Activated naive CD4-positive, alpha-beta T cell treated with anti-CD3 and anti-CD28 coated beads, Interleukin-2, amount 50 U/mL, for 16 hours (primary cell): ENCODE data around the gene SAP30.
A peak's percentile ranks its signal among the peaks of the same experiment; 100 is the strongest.

Experiments used
- DNase-seq: peaks from one replicate; pipeline ENCODE4 v3.0.0-alpha.2; 2020

Gene SAP30

DNA sequence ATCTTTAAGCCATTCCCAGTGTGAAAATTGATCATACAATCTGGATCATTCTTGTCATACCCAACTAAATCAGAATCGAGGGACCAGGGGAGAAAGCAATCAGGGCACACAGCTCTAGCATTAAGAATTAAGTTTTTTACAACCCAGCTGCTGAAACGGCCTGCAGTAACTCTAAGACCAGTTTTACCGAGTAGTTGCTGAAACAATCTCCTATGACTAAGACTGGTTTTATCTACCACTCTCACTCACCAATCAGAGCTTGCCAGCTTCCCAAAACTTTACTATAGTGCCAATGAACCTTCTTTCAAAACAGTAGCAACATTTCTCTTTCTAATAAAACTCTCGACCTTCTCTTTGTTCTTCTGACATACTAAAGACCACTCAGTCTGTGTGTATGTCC lies 2.8 kb upstream of the SAP30 start:
- DNase-seq, result no peak

DNA sequence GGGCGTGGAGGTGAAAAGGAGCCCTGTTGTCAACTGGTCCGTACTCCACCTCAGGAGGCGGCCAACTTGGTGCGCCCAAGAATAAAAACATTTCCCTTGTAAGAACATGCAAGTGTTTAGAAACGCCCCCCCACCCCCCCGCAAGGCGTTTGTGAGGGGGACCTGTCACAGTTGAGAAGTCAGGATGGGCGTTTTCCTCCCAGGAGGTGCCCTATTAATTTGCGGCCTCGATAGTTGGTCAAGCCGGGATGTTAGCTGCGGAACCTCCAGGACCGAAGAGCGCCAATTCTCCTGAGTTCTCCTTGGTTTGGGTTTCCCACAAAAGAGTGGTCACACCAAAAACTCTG lies 651 bp upstream of the SAP30 start:
- peak; percentile 68 for DNase-seq

DNA sequence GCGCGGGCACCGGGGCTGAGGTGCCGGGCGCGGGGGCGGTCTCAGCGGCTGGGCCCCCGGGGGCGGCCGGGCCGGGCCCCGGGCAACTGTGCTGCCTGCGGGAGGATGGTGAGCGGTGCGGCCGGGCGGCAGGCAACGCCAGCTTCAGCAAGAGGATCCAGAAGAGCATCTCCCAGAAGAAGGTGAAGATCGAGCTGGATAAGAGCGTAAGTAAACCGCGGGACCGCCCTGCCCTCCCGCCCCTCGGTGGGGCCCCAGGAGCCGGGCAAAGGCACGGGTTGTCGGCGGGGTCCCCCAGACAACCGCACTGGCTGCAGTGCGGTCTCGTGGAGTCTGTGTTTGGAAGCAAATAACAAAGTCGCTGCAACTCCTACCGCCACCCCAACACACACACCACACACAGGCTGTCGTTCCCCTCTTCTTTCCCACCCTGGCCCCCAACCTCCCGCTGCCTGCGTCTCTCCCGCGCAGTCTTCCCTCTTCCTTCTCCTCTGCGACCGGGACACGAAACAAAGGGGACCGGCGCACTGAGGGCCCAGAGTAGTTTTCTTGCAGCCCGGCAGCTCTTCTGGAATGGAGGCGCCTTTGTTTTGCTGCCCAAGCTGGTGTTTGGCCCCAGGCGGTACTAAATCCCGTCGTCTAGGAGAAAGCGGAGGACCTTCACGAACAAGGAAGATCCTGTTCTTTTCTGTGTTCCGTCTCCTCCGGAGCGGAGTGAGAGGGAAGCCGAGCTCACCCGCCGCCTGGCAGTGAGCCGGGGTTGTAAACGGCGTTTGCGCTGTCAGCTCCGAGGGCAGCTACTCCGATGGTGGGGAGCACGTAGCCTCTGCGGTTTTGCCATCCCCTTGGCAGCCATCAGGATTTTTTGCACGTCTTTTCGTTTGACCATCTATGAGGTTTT lies 788 bp downstream of the SAP30 start:
- DNase-seq, result peak; percentile 38

DNA sequence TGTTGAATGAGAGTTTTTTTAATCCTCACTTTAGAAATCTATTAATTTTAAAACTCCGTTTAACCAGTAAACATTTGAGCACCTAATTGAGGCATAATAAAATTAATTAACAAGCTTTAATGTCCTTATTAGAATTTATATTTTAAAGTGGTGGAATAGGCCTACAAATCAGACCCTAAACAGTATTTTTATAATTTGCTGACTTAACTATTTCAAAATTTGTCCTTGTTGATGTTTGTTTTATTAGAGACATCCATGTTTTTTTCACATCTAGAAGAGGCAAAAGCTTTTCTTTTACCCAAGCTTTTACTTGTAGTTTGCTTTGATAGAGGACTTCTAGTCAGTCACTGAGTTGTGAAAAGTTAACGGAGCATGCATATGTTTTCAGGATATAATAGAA lies 3.8 kb downstream of the SAP30 start:
- DNase-seq, result no peak

DNA sequence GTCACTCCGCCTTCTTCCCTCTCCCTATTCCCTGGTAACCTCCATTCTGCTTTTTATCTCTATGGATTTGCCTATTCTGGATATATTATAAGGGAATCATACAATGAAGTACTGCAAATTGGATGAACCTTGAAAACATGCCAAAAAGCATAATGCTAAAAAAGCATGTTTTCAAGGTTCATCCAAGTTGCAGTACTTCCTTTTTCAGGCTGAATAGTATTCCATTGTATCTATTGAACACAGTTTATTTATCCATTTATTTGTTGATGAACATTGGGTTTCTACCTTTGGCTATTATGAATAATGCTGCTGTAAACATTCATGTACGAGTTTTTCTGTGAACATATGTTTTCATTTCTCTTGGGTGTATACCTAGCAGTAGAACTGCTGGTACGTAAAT lies 9.2 kb downstream of the SAP30 start:
- DNase-seq, result no peak

DNA sequence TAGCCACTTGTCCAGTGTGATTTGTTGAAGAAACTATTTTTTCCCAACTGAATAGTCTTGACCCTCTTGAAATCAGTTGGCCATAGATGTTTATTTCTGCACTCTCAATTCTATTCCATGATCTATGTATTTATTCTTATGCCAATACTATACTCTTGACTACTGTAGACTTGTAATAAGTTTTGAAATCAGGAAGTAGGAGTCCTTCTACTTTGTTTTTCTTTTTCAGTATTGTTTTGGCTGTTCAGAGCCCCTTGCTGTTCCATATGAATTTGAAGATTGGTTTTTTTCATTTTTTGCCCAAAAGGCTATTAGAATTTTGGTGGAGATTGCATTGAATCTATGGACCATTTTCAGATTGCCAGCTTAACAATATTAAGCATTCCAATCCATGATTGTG lies 10.2 kb downstream of the SAP30 start:
- DNase-seq, result no peak

DNA sequence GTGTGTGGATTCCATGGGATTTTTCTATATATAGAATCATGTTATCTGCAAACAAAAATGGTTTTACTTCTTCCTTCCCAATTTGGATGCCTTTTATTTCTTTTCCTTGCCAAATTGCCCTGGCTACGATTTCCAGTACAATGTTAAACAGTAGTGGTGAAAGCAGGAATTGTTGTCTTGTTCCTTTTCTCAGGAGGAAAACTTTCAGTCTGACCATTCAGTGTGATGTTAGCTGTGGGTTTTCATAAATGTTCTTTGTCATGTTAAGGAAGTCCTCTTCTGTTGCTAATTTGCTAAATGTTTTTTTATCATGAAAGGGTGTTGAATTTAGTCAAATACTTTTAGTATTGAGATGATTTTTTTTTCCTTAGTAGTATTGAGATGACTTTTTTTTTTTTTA lies 10.9 kb downstream of the SAP30 start:
- DNase-seq, result no peak

DNA sequence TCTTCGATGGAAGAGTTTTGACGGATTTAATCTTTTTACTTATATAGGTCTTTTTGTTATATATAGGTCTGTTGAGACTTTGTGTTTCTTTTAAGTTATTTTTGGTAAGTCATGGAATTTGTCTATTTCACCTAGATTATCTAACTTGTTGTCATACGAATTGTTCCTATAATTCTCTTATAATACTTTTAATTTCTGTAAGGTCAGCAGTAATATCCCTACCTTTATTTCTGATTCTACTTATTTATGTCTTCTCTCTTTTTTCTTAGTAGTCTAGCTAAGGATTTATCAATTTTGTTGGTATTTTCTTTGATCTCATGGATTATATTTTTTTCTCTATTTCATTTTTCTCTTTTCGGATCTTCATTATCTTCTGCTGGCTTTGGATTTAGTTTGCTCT lies 11.6 kb downstream of the SAP30 start:
- no peak for DNase-seq

DNA sequence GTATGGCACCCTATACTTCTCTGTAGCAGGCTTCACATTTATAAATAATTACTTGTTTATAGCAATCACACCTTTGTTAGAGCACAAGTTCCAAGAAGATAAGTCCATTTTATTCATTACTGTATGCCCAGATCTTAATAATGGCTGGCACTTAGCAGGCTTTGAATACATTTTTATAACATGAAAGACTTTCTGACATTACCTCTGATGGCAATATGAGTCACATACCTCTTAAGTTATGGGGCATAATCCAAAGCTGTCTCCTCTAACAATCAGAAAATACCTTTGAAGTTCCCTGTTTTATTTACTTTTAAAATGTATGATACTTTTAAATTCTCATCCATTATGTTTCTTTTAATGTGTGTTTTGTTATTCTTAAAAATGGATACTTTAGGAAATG lies 16.0 kb downstream of the SAP30 start:
- DNase-seq, result no peak

DNA sequence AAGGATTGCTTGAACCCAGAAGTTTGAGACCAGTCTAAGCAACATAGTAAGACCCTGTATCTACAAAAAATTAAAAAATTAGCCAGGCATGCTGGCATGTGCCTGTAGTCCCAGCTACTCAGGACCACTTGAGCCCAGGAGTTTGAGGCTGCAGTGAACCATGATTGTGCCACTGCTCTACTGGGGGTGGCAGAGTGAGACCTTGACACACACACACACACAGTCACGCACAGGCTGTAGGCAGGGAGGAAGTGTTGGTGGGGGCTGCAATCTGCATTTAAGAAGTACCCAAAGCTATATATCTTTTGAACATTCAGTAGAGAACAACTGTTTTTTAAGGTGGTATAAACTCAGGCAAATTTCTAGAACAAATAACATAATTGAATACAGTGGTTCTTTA lies 20.9 kb downstream of the SAP30 start:
- no peak for DNase-seq

DNA sequence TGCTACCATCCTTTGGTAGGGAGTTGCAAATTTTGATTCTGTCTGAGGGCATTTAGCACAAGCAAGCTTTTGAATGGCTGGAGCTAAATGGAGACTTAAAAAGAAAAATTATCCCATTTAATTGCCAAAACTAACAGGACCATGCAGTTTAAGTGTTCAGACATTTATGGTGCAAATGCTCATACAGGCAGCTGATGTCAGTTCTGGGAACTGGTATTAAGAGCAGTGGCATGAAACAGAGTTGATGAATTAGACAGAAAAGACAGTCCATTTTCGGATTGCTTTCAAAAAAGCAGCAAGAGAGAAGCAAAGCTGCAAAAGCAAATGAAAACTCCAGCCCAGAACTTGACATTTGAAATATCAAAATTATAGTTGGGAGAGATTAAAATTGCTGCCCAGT lies 26.9 kb downstream of the SAP30 start:
- no peak for DNase-seq

DNA sequence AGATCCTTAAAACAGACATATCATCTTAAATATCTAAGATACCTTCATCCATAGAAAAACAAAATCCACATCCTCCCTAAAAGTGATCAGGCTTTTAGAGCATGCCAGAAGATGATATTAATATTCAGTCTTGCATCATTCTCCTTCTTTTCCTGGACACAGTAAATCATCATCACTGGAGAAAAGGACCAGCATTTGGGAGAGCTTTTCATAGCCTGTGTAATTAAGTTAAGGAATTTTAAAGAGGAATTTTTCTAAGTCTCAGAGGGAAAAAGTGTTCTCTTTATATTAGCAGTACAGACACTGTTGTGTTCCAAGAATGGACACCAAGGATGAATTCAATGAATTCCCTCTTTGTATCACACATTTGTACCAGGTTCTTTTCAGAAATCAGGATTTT lies 27.5 kb downstream of the SAP30 start:
- no peak for DNase-seq

DNA sequence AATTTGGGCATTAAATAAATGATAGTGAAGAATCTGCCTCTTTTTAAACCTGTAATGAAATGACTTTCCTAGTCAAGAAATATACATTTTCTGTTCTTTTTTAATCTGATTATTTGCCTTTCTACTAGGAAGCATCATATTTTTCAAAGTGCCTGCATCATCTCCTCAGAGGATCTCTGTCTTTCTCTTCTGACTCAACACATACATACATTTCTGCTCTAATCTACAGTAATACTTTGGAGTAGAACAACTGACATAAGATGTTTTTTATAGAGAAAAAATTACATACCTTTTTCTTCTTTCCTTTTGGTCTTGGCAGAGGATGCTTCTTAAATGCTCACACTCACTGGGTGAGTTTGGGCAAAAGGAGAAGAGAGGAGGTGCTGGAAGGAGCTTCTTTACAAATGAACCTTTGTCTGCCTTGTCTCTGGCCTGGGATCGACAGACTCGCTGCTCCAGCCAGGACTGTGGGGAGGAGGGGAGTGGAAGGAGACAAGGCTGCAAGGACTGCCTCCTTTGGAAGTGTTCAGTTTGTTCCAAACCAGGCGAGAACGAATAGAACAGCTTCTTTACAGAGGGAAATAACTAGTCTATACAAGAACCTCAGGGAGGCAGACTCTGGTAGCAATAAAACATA lies 28.1 kb downstream of the SAP30 start, which contains the start of gene SCRG1:
Gene SCRG1 (minus strand): TSS at position 338 of the 637 bp plus-strand sequence. CDS start 7,702 bp downstream, outside the sequence.
- no peak for DNase-seq

DNA sequence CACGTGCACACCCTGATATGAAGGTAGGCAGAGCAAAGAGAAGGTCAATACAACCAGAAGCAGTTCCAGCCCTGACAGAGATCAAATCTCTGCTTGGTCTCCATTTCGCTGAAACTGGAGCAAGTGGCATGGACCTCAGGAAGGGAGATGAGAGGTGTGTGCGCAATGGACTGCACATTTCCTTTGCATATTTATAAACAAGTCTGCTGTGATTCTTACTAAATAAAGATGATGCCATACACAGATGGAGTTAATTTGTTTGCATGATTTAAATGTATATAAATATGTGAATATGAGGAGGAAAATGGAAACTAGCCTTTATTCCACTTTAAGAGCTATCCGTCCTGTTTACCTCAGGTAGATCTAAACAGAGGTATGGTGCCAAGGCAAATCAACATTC lies 30.3 kb downstream of the SAP30 start:
- DNase-seq, result no peak

DNA sequence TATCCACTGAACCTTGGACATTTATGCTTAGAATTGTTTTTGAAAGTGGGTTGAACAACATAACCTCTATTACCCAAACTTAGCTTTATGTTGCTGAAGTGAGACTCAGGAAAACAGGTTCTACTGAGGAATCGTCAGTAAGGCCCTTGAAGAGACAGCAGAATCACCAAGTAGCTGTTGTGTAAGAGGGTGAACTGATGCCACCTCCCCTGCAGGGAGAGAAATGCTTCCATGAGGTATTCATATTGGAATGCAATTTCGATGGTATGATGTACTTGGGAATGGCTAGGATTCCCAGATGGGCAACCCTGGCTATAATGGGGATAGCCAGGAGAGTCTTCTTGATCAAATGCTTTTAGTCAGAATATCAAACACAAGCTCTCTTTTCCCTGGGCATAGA lies 32.3 kb downstream of the SAP30 start:
- DNase-seq, result no peak

DNA sequence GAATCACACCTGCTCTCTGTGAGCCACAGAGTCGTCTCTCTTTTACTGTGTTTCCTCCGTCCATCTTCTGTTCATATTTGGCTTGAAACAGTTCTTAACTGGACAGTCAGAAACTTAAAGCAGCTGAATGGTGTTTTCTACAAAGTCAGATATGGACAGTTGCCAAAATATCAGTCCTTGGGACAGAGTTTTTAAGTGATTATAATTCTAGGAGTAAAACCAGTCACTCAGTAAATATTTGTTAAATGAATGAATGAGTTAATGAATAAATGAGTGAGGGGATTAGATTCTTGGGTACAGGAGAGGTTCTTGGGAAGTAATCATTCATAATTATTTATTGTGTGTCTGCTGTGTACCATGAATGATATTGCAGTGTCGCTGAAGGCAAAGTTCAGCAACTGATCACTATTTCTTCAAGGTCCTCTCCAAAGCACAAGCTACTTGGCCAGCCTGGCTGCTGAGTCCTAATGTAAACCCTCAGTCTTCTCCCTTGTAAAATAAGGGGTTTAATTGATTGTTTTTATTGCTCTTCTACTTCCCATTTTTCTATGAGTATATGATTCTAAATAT lies 33.6 kb downstream of the SAP30 start:
- DNase-seq, result no peak

DNA sequence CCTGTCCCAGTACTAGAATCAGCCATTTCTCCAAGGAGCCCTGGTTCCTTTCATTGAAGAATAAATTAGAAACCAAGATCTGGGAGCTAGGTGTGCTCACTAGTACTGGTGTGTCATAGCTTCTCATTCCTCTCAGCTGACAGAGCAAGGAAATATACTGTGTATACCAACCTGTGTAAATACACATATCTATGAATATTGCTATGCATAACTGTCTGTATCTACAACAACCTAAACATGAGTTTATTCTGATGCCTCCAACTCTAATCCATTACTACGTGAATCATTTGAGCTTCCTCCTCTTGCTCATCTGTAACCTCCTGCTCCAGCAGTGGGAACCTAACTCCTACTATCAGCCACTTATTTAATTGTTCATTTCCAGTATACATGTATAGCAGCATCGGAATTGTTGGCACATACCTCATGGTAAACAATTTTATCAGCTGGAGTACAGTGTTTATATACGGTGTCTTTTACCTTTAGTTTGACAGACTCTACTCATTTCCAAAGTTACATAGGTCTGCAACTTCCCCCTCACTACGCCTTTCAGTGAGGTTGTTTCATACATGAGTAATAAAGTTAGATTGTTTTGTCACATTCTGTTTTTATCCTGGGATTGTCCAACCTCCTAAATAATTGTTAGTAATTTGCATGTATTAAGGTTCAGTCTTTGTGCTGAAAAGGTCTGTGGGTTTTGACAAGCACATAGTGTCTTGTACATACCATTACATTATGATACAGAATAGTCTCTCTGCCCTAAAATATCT lies 35.3 kb downstream of the SAP30 start:
- DNase-seq, result no peak

DNA sequence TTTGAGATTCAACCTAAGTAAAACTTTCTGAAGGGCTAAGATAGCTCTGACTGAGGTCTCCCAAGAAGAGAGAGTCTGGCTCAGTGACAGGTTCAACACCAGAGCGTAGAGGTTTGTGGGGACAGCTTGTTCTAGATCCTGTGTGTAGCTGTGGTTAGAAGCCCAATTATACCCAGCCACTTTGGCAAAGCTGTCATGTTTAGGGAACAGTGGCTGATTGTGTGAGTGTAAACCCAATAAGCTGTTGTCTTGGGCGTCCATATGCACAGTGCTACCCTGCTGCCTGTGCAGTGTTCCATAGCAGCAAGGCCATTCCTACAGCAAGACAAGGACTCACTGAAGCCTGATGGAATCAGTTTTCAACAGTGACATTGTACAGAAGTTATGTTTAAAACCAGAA lies 39.3 kb downstream of the SAP30 start:
- DNase-seq, result no peak

DNA sequence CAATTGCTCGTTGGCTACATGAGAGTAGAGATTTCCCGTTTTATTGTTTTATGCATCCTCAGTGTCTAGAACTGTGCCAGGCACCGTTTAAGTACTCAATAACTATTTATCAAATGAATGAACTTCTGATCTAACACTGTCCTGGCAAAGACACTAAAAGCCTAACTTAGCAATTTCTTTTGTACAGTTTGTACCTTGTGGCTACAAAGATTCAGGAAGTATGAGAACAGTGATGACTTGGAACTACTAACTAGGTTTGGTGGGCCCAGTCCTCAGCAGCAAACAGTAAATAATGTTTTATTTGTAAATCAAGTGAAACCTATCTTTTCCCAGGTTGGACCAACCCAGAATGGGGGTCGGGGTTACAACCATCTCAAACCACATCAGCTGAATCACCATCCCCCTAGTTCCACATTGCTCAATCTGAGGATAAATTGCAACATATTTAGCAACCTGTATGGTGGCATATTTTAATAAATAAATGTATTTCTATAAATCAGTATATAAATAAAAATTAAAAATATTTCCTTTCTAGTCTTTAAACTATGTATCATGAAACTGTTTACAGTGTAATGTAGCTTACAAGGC lies 40.4 kb downstream of the SAP30 start:
- DNase-seq, result no peak

DNA sequence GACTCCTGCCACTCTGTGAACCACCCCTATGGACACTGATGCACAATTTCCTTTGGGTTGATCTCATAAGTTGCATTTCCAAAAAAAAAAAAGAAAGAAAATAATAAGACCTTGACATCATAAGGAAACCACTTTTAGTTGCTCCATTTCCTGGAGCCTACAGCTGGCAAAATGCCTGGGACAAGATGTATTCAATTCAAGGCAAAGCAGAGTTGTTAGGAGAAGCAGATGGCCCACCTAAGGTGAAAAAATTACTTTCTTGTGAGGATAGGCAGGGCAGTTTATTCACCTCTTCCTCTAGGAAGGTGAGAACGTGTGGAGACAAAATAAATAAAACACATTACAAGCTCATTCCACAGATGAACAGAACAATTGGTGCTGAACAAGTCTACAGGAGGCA lies 42.3 kb downstream of the SAP30 start:
- DNase-seq, result no peak

DNA sequence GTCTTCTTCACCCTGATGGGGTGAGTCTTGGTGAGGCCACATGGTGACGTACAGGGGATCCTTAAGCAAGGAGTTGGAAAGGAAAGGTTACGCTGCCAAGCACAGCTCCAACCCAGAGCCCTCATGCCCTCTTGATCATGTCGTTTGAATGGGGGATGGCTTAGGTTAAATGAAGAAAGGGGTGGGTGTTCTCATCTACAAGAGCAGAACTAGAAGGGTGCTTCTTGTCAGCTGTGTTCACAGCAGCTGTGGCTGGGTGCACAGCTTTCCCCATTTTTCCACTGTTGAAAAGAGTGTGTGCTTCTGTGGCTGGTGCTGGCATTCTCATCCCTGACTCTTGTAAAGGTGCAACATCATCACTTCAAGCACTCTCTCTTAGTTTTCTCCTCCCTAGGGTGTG lies 43.7 kb downstream of the SAP30 start:
- no peak for DNase-seq

DNA sequence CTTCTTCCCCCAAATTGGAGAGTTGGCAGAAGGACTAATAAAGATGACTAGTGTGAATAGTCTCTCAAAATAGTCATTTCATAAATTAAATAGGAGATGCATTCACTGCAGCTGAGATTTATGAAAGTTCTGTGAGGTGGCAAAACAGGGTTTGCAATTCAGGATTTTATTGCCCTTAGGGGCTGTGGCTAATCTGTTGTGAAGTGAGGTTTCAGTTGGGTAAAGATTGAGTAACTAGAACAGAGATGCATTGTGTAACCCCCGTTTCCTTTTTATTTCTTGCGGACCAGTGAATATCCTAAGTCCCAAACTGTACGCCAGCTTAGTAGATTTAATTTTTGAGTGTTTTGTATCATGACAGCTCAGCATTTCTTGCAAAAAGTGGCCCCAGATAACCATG lies 44.3 kb downstream of the SAP30 start:
- DNase-seq, result no peak
